IPS-NIHi7 (cell line): ENCODE measurements around the gene ING3.
"Not testable (repeated sequence)": the region's sequence is repeated elsewhere in the genome, so short reads cannot be mapped to it uniquely, and the experiment has no call there.

Experiments
- DNase-seq: peaks from one replicate; pipeline ENCODE4 v3.0.0; 2012; ENCODE audit warnings: mixed read lengths; ENCODE audit errors: extremely low spot score

The ING3 gene

GRCh38 chr7:120951309-120951699 lies 727 bp downstream of the ING3 start:
- DNase-seq = no peak

- DNase-seq = no peak
Measured at GRCh38 chr7:120951826-120952225, 1.2 kb downstream of the ING3 start.

- no peak for DNase-seq
Measured at GRCh38 chr7:120955577-120956149, 5.1 kb downstream of the ING3 start.

GRCh38 chr7:120959929-120960484 lies 9.4 kb downstream of the ING3 start:
- DNase-seq = peak; percentile 11

GRCh38 chr7:120960714-120961113 lies 10.1 kb downstream of the ING3 start:
- no peak for DNase-seq

GRCh38 chr7:120961638-120962173 lies 11.1 kb downstream of the ING3 start:
- DNase-seq = no peak

- no peak for DNase-seq
Measured at GRCh38 chr7:120964088-120964487, 13.5 kb downstream of the ING3 start.

- no peak for DNase-seq
Measured at GRCh38 chr7:120966961-120967360, 16.4 kb downstream of the ING3 start.

- DNase-seq = no peak
Measured at GRCh38 chr7:120973849-120974248, 23.3 kb downstream of the ING3 start.

GRCh38 chr7:120979765-120980499 lies 29.4 kb downstream of the ING3 start:
- DNase-seq = no peak

- DNase-seq = no peak
Measured at GRCh38 chr7:120981117-120981516, 30.5 kb downstream of the ING3 start.

GRCh38 chr7:120981888-120982615 lies 31.5 kb downstream of the ING3 start:
- peak; percentile 22 for DNase-seq

GRCh38 chr7:120983592-120983991 lies 33.0 kb downstream of the ING3 start:
- not testable (repeated sequence) for DNase-seq

- no peak for DNase-seq
Measured at GRCh38 chr7:120984406-120984805, 33.8 kb downstream of the ING3 start.

GRCh38 chr7:120985130-120985758 lies 34.7 kb downstream of the ING3 start:
- DNase-seq = no peak

- DNase-seq = no peak
Measured at GRCh38 chr7:120985839-120986238, 35.3 kb downstream of the ING3 start.

GRCh38 chr7:120986650-120987049 lies 36.1 kb downstream of the ING3 start:
- DNase-seq = no peak

- no peak for DNase-seq
Measured at GRCh38 chr7:120987280-120987679, 36.7 kb downstream of the ING3 start.

GRCh38 chr7:120987683-120988590 lies 37.4 kb downstream of the ING3 start:
- DNase-seq = peak; percentile 85

- DNase-seq = peak; percentile 73
Measured at GRCh38 chr7:120988591-120989256, 38.1 kb downstream of the ING3 start, which contains the start of gene CPED1. Gene CPED1, plus strand, starts transcription at chr7:120988711. Its CDS starts 911 bp downstream, at chr7:120989622.
